Measurements from ENCODE around the gene OR2B2.
A peak's percentile ranks its signal among the peaks of the same experiment; 100 is the strongest.

The OR2B2 gene

GRCh38 chr6:27866357-27867050 lies 45.7 kb downstream of the OR2B2 start:
- DNase-seq, result peak; percentile 8 to 26

GRCh38 chr6:27865850-27866356 lies 46.3 kb downstream of the OR2B2 start:
- peak in 1 of 2 donors; percentile 18 for DNase-seq

GRCh38 chr6:27864906-27865849 lies 47.0 kb downstream of the OR2B2 start:
- DNase-seq, result peak; percentile 60 to 64

DNA sequence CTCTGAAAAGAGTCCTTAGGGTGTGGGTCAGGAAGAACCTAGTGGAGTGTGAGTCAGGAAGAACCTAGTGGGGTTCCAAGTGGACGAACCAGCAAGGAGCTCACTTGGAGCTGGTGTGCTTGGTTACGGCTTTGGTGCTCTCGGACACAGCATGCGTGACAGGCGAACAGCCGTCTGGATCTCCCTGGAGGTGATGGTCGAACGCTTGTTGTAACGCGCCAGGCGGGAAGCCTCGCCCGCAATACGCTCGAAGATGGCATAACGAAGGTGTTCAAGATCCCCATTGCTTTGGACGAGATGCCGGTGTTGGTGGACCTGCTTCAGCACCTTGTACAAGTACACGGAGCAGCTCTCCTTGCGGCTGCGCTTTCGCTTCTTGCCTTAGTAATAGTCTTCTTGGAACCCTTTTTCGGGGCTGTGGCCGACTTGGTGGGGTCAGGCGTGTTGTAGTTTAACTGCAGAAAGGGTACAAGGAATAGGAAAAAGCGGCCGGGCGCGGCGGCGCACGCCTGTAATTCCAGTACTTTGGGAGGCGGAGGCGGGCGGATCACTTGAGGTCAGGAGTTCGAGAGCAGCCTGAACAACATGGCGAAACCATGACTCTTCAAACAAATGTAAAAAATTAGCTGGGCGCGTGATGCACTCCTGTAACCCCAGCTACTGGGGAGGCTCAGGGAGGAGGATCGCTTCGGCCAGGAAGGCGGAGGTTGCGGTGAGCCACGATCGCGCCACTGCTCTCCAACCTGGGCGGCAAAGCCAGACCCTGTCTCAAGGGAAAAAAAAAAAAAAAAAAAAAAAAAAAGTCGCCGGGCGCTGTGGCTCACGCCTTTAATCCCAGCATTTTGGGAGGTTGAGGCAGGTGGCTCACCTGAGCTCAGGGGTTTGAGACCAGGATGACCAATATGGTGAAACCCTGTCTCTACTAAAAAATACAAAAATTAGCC lies 48.0 kb downstream of the OR2B2 start:
- no peak for DNase-seq

- no peak for DNase-seq
These were observed 49.7 kb downstream of the OR2B2 start for GRCh38 chr6:27862396-27863066.

GRCh38 chr6:27861861-27862260 lies 50.3 kb downstream of the OR2B2 start:
- DNase-seq, result no peak

DNA sequence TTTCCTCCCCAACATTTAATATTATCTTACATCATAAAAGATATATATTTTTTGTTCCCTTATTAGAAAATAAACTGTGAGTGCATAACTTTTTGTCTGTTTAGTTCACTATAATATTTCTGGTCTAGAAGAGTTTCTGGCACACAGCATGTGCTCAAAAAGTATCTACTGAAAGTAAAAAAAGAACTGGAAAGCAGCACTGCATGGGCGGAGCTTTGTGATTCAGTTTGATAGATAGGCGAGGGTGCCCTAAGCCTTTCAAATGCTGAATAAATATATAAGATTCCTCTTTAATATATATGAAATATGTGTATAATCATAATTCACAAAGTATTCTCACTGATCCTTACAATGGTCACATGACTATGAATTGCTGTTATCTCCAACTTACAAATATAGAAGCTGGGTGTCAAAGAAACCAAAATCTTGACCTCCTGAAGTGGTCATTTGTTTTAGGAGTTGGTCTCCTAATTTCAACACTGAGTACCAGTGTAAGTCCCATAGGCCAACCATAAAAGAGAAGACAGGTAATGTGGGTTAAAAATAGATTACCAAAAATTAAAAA lies 50.8 kb downstream of the OR2B2 start:
- DNase-seq, result no peak
